Activated CD4-positive, alpha-beta memory T cell treated with anti-CD3 and anti-CD28 coated beads for 36 hours (primary cell): Measurements from ENCODE around the gene GALT. TPM values are rescaled to one million over a fixed set of nuclear protein-coding genes. Genes with fewer than 3 reads are reported as not detected.

Experiments used
- CTCF ChIA-PET: fragments of 350-600 bp; sonication (Branson Sonifier 250); formaldehyde crosslinking; loops from one replicate; lab custom pipeline; 2021; ENCODE audit warnings: antibody characterized with exemption, inconsistent platforms; lab: Charles Lee
- POLR2A ChIA-PET: fragments of 350-600 bp; sonication (Branson Sonifier 250); formaldehyde crosslinking; loops from one replicate; lab custom pipeline; 2021; ENCODE audit warnings: antibody characterized with exemption; lab: Charles Lee
- DNase-seq: peaks from one replicate; pipeline ENCODE4 v3.0.0-alpha.2; 2020
- H3K27ac Mint-ChIP-seq: one replicate; pipeline ENCODE4 v1.8.0; 2021; ENCODE audit warnings: mixed read lengths
- H3K27me3 Mint-ChIP-seq: one replicate; pipeline ENCODE4 v1.8.0; 2021; ENCODE audit warnings: mixed read lengths
- H3K36me3 Mint-ChIP-seq: one replicate; pipeline ENCODE4 v1.8.0; 2021; ENCODE audit warnings: mixed read lengths
- H3K4me1 Mint-ChIP-seq: one replicate; pipeline ENCODE4 v1.8.0; 2021; ENCODE audit warnings: low read depth, mixed read lengths
- H3K4me3 Mint-ChIP-seq: one replicate; pipeline ENCODE4 v1.8.0; 2021; ENCODE audit warnings: mild to moderate bottlenecking, mixed read lengths
- H3K9me3 Mint-ChIP-seq: one replicate; pipeline ENCODE4 v1.8.0; 2021; ENCODE audit warnings: mixed read lengths
- intact Hi-C: fragments of 100-400 bp; cut with micrococcal nuclease; formaldehyde crosslinking; loops from one replicate; pipeline ENCODE4 v1.15.1; 2023
- total RNA-seq, 2 experiments: library from RNA; stranded (reverse); gene quantifications; one replicate each; pipeline ENCODE4 v1.2.3, GENCODE V29; 2021

GALT gene
- total RNA-seq, 2 experiments from 2014 or later: 56.0 to 59.2 TPM

DNA sequence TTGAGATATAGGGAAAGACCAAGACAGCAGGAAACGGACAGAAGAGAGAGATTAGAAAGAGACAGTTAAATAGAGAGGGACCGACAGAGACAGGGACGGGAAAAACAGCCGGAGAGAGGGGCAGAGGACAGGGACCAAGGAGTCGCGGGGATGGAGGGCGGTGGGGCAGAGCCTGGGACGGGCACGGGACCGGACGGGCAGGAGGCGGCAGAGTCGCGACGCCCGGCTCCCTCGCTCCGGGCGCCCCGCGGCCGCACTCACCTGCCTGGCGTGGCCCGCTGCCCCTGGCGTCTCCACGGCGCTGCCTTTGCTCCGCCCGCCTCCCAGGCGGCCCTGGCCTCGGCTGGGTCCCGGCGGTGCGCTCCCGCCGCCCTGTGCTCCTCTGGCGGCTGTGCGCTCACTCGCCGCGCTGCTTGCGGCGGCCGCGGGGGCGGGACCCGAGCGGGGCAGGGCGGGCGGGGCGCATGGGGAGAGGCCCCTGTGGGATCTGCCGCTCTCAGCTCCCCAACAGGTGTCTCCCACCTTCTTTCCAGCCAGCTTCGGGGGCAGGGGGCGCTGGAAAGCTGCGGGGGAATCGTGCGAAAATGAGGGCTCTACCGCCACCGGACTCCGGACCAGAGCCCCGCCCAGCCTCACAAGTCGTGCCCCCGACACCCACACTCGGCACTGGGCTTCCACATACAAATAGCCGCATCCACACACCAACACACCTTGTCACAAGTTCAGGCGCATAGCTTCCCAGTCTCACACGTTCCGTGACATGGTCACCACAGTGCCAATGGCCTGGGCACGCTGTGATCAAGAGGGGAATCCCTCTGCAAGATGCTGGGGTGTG, 17.6 kb upstream of the GALT start, which contains the start of gene ARID3C:
Gene ARID3C (minus strand): TSS at position 411 of the 835 bp plus-strand sequence. CDS start 1,052 bp downstream, outside the sequence.
- CTCF ChIA-PET: interaction anchor here (0.9 to 2.2 kb wide), 6 partner anchors 9 to 423 kb away, joined by 3 to 7 read pairs (median 3); partner anchors contain the start of genes DCTN3 and GALT
- Mint-ChIP-seq H3K27ac (no peak within 1 kb of the TSS), H3K36me3 (no peaks in the 10 kb centered on the region), H3K27me3 (peaks cover 46% of the 10 kb centered on the region), H3K4me1 (peaks cover 14% of the 10 kb centered on the region), H3K4me3 (peak within 1 kb of the TSS; percentile 66), H3K9me3 (no peaks in the 10 kb centered on the region)
- POLR2A ChIA-PET: interaction anchor here (1.1 kb wide), 1 partner anchor 8 kb away, joined by 3 read pairs; no protein-coding TSS in a partner anchor
- intact Hi-C loops: no loop called here
- peak; percentile 59 for DNase-seq

DNA sequence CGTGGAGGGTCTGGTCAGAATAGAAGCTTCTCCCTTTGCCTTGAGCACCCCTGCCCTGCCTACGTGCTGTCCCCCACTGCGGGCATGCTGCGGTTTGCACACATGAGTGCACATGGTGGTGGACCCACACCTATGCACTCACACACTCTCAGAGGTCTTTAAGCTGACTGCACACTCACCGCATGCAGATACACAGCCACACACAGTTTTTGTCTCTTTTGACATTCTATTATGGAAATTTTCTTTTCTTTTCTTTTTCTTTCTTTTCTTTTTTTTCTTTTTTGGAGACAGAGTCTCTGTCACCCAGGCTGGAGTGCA, 17.0 kb upstream of the GALT start:
- intact Hi-C loops: no loop called here
- CTCF ChIA-PET: interaction anchor here (0.9 to 2.2 kb wide), 5 partner anchors 9 to 423 kb away, joined by 3 to 7 read pairs (median 3); partner anchors contain the start of genes DCTN3 and GALT
- Mint-ChIP-seq H3K4me1 (peaks cover 19% of the 10 kb centered on the region), H3K36me3 (no peaks in the 10 kb centered on the region), H3K27ac (no peak overlapping the region), H3K9me3 (no peaks in the 10 kb centered on the region), H3K4me3 (peak overlapping the region; percentile 66), H3K27me3 (peaks cover 41% of the 10 kb centered on the region)
- no peak for DNase-seq
- POLR2A ChIA-PET: interaction anchor here (1.1 kb wide), 1 partner anchor 9 kb away, joined by 3 read pairs; no protein-coding TSS in a partner anchor

DNA sequence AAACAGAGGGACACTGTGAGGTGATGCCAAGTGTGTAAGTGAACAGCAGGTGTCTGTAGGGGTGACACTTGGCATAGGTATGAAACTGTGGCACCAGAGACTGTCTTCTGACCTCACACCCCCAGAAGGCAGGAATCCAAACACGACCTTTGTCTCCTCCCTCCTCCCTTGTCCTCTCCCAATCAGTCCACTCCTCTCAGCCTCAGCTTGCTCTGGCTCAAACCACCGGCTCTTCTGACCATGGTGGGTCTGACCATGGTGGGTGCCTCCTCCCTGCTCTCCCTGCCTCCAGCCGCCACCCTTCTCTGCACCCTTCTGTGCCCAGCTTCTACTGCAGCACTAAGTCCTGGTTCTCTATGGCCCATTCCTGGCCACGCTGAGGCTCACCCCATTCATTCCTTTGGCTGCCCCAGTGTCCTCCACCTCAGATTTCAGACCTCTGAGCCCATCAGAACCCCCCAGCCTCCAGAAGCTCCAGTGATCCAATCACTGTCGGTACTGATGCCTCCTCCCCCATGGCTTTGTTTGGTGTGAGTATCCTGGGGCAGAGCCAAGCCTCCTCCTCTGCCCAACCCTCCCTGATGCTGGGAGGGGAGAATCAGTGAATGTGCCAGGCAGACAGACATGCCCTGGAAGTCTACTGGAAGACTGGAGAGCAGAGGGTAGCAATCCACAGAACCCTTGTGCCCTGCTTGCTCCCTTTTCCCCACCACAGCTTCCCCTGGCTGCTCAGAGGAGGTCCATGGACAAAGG, 15.9 kb upstream of the GALT start:
- intact Hi-C loops: loop anchor here (10.0 kb wide), 1 partner anchor 306 kb away; the partner anchor contains the start of genes KIF24 and NUDT2
- peaks cover 36% of the 10 kb centered on the region for H3K27me3 Mint-ChIP-seq
- POLR2A ChIA-PET: interaction anchor here (1.2 kb wide), 1 partner anchor 13 kb away, joined by 4 read pairs; no protein-coding TSS in a partner anchor

DNA sequence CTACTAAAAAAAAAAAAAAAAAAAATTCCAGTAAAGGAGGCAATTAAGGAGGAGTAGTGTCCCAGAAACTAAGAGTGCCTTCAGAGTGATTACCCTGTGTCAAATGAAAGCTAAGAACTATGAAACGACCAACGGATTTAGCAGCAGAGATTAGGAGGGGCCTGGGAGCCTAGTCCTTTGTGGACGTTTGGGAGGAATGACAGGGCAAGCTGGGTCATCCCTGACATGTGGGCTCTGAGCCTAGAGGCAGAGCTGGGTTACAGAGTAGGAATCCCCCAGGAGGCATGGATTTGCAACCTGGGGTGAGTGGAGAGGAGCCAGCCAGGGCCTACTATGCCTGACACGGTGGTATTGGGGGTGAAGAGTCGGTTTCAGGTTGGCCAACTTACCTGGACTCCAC, 13.3 kb upstream of the GALT start:
- H3K4me1 Mint-ChIP-seq: peaks cover 42% of the 10 kb centered on the region
- H3K9me3 Mint-ChIP-seq: no peaks in the 10 kb centered on the region
- peaks cover 19% of the 10 kb centered on the region for H3K27me3 Mint-ChIP-seq
- ChIA-PET POLR2A (interaction anchor here (1.3 kb wide), 1 partner anchor 15 kb away, joined by 5 read pairs; no protein-coding TSS in a partner anchor), CTCF (interaction anchor here (0.7 to 8.0 kb wide), 18 partner anchors 10 to 245 kb away, joined by 3 to 135 read pairs (median 6); partner anchors contain the start of genes DCTN3, GALT and RPP25L)
- peaks cover 20% of the 10 kb centered on the region for H3K36me3 Mint-ChIP-seq
- no peak overlapping the region for H3K4me3 Mint-ChIP-seq
- no peak for DNase-seq
- H3K27ac Mint-ChIP-seq: no peak overlapping the region
- intact Hi-C loops: loop anchor here (10.0 kb wide), 1 partner anchor 308 kb away; the partner anchor contains the start of genes KIF24 and NUDT2

More for the DNA sequence above, 15.9 kb upstream of the GALT start:
- Mint-ChIP-seq H3K27ac (no peak overlapping the region), H3K4me1 (peaks cover 28% of the 10 kb centered on the region), H3K9me3 (no peaks in the 10 kb centered on the region), H3K36me3 (peaks cover 11% of the 10 kb centered on the region), H3K4me3 (no peak overlapping the region)
- DNase-seq: no peak
- CTCF ChIA-PET: interaction anchor here (0.7 to 2.1 kb wide), 3 partner anchors 10 to 28 kb away, joined by 3 to 7 read pairs (median 4); partner anchors contain the start of gene DCTN3

DNA sequence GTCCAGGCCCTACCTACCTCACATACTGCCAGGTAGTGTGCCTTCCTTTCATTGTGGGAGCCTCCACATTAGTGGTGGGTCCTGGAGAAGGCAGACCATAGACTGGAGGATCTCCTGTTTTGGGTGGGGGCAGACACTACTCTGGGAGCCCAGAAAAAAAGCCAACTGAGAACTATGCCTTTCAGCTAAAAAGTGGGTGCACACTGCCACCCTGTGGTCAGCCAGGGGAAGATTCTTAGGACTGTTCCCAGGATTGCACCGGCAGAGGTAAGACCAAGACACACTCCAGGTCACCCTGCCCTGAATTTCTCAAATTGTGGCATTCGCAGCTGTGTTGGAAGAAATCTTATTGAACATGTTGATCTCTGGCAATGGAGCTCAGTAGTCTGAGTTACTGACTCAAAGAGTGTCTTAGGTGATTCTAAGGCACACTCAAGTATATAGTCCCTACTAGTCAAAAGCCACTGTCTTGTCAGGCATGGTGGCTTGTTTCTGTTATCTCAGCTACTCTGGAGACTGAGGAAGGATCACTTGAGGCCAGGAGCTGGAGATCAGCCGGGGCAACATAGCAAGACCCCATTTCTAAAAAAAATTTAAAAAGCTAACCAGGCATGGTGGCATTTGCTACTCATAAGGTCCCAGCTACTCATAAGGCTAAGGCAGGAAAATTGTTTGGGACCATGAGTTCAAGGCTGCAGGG, 12.5 kb upstream of the GALT start:
- POLR2A ChIA-PET: interaction anchor here (0.7 to 1.3 kb wide), 4 partner anchors 13 to 438 kb away, joined by 3 to 5 read pairs (median 4); partner anchors contain the start of genes GALT, RPP25L and VCP
- peak; percentile 81 for DNase-seq
- Mint-ChIP-seq H3K4me1 (peaks cover 45% of the 10 kb centered on the region), H3K36me3 (peaks cover 20% of the 10 kb centered on the region), H3K27ac (no peak overlapping the region), H3K9me3 (no peaks in the 10 kb centered on the region), H3K27me3 (peaks cover 14% of the 10 kb centered on the region), H3K4me3 (no peak overlapping the region)
- CTCF ChIA-PET: interaction anchor here (0.6 to 8.0 kb wide), 30 partner anchors 10 to 1111 kb away, joined by 3 to 135 read pairs (median 5); partner anchors contain the start of genes DCTN3, GALT and RPP25L
- intact Hi-C loops: loop anchor here (1.0 to 10.0 kb wide), 2 partner anchors 21 to 309 kb away; partner anchors contain the start of genes KIF24 and NUDT2

DNA sequence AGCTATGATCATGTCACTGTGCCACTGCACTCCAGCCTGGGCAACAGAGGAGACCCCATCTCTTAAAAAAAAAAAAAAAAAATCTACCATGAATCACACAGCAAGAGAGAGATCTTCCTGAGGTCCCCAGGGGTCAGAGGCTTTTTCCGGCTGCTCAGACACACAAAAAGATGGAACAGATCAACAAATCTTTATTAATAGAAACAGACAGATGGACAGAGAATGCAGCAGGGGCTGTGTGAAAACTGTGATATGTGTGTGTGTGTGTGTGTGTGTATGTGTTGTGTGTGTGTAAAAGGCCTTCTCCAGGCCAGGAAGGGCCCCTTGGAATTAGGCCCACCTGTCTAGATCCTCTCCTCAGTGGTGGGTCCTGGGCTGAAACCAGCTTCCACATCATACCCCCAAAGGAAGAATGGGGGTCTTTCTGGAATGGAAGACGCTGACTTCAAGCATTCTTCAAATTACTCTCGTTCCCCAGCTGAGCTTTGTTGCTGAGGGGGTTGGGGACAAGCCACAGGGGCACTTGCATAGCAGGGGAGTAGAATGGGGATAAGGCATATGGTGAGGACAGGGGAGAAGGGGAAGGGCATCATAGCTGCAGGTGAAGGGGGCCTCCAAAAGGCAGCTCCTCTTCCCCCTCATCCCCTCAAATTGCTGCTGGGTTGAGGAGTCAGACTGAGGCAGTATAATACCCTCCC, 11.8 kb upstream of the GALT start:
- Mint-ChIP-seq H3K9me3 (no peaks in the 10 kb centered on the region), H3K27ac (no peak overlapping the region), H3K36me3 (peaks cover 20% of the 10 kb centered on the region), H3K27me3 (peaks cover 8% of the 10 kb centered on the region), H3K4me1 (peaks cover 41% of the 10 kb centered on the region), H3K4me3 (no peak overlapping the region)
- POLR2A ChIA-PET: interaction anchor here (0.9 to 1.3 kb wide), 4 partner anchors 12 to 22 kb away, joined by 3 to 5 read pairs (median 4); partner anchors contain the start of genes GALT and RPP25L
- CTCF ChIA-PET: interaction anchor here (0.6 to 8.0 kb wide), 29 partner anchors 9 to 1111 kb away, joined by 3 to 135 read pairs (median 5); partner anchors contain the start of genes CCL27, DCTN3, GALT and RPP25L
- no peak for DNase-seq
- intact Hi-C loops: loop anchor here (1.0 to 10.0 kb wide), 2 partner anchors 21 to 310 kb away; partner anchors contain the start of genes KIF24 and NUDT2

DNA sequence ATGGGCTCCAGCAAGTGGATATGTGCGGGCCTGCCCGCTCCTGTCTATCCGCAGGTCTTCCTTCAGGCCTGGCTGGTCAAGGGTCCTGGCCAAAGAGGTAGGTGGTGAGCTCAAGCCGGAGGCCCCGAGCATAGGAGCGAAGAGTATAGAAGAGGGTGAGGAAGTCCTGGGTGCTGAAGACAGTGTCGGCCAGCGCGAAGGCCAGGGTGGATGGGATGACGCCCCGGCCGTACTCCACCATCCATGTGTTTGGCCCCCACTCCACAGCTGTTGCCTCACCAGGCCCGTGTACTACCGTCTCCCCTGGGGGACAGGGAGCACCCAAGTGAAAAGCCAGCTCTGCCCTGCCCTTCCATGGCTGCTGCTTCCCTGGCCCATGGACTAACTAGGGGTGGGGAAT, 10.9 kb upstream of the GALT start:
- H3K27me3 Mint-ChIP-seq: peaks cover under 1% of the 10 kb centered on the region
- peak overlapping the region; percentile 65 for H3K4me3 Mint-ChIP-seq
- peaks cover 20% of the 10 kb centered on the region for H3K36me3 Mint-ChIP-seq
- no peak overlapping the region for H3K27ac Mint-ChIP-seq
- intact Hi-C loops: loop anchor here (10.0 kb wide), 1 partner anchor 311 kb away; the partner anchor contains the start of genes KIF24 and NUDT2
- ChIA-PET CTCF (interaction anchor here (0.9 to 8.0 kb wide), 11 partner anchors 12 to 256 kb away, joined by 3 to 135 read pairs (median 7); partner anchors contain the start of genes CCL27, DCTN3, GALT and RPP25L), POLR2A (interaction anchor here (1.1 to 3.7 kb wide), 3 partner anchors 10 to 18 kb away, joined by 3 to 22 read pairs (median 3); partner anchors contain the start of gene DCTN3)
- peaks cover 41% of the 10 kb centered on the region for H3K4me1 Mint-ChIP-seq
- DNase-seq: no peak
- no peaks in the 10 kb centered on the region for H3K9me3 Mint-ChIP-seq

DNA sequence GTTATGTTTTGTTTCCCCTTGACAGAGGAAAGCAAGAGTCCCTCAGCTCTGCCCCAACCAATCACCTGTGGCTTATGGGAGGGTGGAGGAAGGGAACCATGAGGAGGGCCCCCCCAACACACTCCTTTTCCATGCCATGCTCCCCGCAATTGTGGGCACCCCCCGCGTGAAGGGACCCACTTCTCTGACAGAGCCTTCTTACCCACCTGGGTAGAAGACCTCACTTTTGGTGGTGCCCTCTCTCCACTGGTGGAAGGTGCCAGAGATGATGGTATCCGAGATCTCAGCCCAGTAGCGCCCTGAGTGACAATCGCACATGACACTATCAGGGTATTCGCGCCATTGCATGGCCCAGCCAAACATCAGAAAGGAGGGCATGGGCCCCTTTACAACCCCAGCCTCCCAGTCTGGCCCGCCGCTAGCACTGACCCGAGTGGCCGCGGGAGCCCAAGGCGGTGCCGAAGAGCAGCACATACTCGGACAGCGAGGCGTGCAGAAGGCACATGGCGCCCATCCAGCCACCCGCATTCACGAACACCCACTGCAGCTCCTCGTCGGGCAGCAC, 9.6 kb upstream of the GALT start:
- Mint-ChIP-seq H3K27ac (peak overlapping the region; percentile 80), H3K4me1 (peaks cover 41% of the 10 kb centered on the region), H3K36me3 (peaks cover 20% of the 10 kb centered on the region), H3K4me3 (peak overlapping the region; percentile 94), H3K9me3 (no peaks in the 10 kb centered on the region), H3K27me3 (no peaks in the 10 kb centered on the region)
- intact Hi-C loops: loop anchor here (1.0 to 10.0 kb wide), 2 partner anchors 17 to 312 kb away; partner anchors contain the start of genes DCTN3, KIF24 and NUDT2
- no peak for DNase-seq
- ChIA-PET POLR2A (interaction anchor here (1.1 to 3.7 kb wide), 8 partner anchors 10 to 443 kb away, joined by 4 to 42 read pairs (median 6); partner anchors contain the start of genes CCL27, DCTN3, FANCG and GALT), CTCF (interaction anchor here (1.0 to 8.0 kb wide), 13 partner anchors 11 to 259 kb away, joined by 3 to 135 read pairs (median 7); partner anchors contain the start of genes DCTN3, GALT and RPP25L)

DNA sequence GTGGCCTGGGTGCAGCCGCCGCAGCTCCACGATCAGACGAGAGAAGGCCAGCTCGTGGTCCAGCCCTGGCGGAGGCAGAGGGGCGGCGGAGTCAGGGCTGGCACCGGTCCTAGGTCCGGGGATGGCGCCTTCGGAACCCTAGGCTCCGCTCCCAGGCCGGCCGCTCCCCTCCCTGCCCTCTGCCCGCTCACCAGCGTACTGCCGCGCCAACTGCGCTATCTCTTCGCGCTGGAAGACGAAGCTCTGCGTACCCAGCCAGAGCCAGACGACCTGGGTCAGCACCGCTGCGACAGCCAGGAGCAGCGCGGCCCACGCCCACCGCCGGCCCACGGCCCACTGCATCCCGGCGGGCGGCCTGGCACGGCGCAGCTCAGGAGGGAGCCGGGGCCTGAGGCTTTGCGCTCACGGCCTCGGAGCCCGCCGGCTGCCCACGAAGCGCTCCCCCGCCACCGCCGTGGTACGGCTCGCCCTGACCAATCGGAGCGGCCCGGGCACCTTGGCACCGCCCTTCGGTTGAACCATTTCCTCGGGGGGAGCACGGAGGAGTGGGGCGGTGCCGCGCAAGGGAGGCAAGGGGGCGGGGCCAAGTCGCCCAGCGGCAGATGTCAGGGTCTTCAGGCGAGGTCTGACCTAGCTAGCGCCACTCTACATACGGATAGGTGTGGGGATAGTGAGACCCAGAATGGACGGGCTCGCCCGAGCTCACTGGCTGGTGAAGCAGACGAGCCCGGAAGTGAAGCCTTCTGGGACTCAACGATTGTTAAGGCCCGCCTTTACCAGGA, 8.9 kb upstream of the GALT start, which contains the start of gene SIGMAR1:
Gene SIGMAR1 (minus strand): TSS at position 432 of the 782 bp plus-strand sequence. CDS start 90 bp downstream, at position 342.
- ChIA-PET POLR2A (interaction anchor here (0.8 to 3.7 kb wide), 12 partner anchors 9 to 442 kb away, joined by 3 to 42 read pairs (median 4); partner anchors contain the start of genes CCL27, DCTN3, FANCG and GALT), CTCF (interaction anchor here (0.7 to 8.0 kb wide), 16 partner anchors 10 to 260 kb away, joined by 3 to 135 read pairs (median 6); partner anchors contain the start of genes DCTN3, GALT and RPP25L)
- H3K4me3 Mint-ChIP-seq: peak within 1 kb of the TSS; percentile 94
- H3K4me1 Mint-ChIP-seq: peaks cover 41% of the 10 kb centered on the region
- peak within 1 kb of the TSS; percentile 80 for H3K27ac Mint-ChIP-seq
- no peaks in the 10 kb centered on the region for H3K9me3 Mint-ChIP-seq
- peak; percentile 94 for DNase-seq
- no peaks in the 10 kb centered on the region for H3K27me3 Mint-ChIP-seq
- peaks cover 20% of the 10 kb centered on the region for H3K36me3 Mint-ChIP-seq
- intact Hi-C loops: loop anchor here (1.0 to 10.0 kb wide), 4 partner anchors 9 to 313 kb away; partner anchors contain the start of genes DCTN3, DNAI1, FAM219A and GALT
